OCI-LY7 (cell line): ENCODE results near the gene TIGIT.

ENCODE experiments used
- CTCF ChIP-seq: fragments of 200-600 bp; sonication (generic); conservative IDR thresholded peaks from 2 replicates; pipeline ENCODE4 v1.5.1; 2014; ENCODE audit warnings: mild to moderate bottlenecking, antibody characterized with exemption, low read length, moderate library complexity, mixed read lengths
- EZH2phosphoT487 ChIP-seq: fragments of 200-600 bp; sonication (generic); IDR thresholded peaks from 2 replicates; pipeline ENCODE4 v1.6.1; 2018; ENCODE audit warnings: low read depth, borderline replicate concordance, mild to moderate bottlenecking, mixed run types, antibody characterized with exemption, low read length, moderate library complexity, mixed read lengths

GRCh38 chr3:114274929-114275328 lies 18.9 kb upstream of the TIGIT start:
- no peak for TF ChIP-seq CTCF
- no peak for TF ChIP-seq EZH2phosphoT487
